Activated naive CD4-positive, alpha-beta T cell treated with anti-CD3 and anti-CD28 coated beads for 36 hours (primary cell): Measurements from ENCODE around the gene POU6F2. TPM values are rescaled to one million over a fixed set of nuclear protein-coding genes. Genes with fewer than 3 reads are reported as not detected.

Experiments used
- CTCF ChIA-PET: fragments of 350-600 bp; sonication (Branson Sonifier 250); formaldehyde crosslinking; loops from one replicate; lab custom pipeline; 2021; ENCODE audit warnings: antibody characterized with exemption; lab: Charles Lee
- DNase-seq: peaks from one replicate; pipeline ENCODE4 v3.0.0-alpha.2; 2020
- H3K27ac Mint-ChIP-seq: one replicate; pipeline ENCODE4 v1.8.0; 2021; ENCODE audit warnings: mild to moderate bottlenecking, mixed read lengths
- H3K27me3 Mint-ChIP-seq: one replicate; pipeline ENCODE4 v1.8.0; 2021; ENCODE audit warnings: low read depth, mixed read lengths
- H3K36me3 Mint-ChIP-seq: one replicate; pipeline ENCODE4 v1.8.0; 2021; ENCODE audit warnings: low read depth, mixed read lengths
- H3K4me1 Mint-ChIP-seq: one replicate; pipeline ENCODE4 v1.8.0; 2021; ENCODE audit warnings: low read depth, mixed read lengths
- H3K4me3 Mint-ChIP-seq: one replicate; pipeline ENCODE4 v1.8.0; 2021; ENCODE audit warnings: mild to moderate bottlenecking, moderate library complexity, mixed read lengths
- H3K9me3 Mint-ChIP-seq: one replicate; pipeline ENCODE4 v1.8.0; 2021; ENCODE audit warnings: mixed read lengths
- intact Hi-C: fragments of 100-400 bp; cut with micrococcal nuclease; formaldehyde crosslinking; loops from one replicate; pipeline ENCODE4 v1.15.1; 2023
- total RNA-seq, 2 experiments: library from RNA; stranded (reverse); gene quantifications; one replicate each; pipeline ENCODE4 v1.2.3, GENCODE V29; 2021

Gene POU6F2
- total RNA-seq, 2 experiments from 2014 or later: not detected

GRCh38 chr7:38950309-38950708 is 27.4 kb upstream of the POU6F2 start:
- Mint-ChIP-seq H3K27ac (no peak overlapping the region), H3K4me1 (no peaks in the 10 kb centered on the region), H3K27me3 (peaks cover 16% of the 10 kb centered on the region), H3K36me3 (no peaks in the 10 kb centered on the region), H3K9me3 (no peaks in the 10 kb centered on the region), H3K4me3 (no peak overlapping the region)
- intact Hi-C loops: no loop called here
- CTCF ChIA-PET: no interaction called here
- DNase-seq: no peak

- Mint-ChIP-seq H3K27ac (no peak overlapping the region), H3K9me3 (no peaks in the 10 kb centered on the region), H3K36me3 (no peaks in the 10 kb centered on the region), H3K27me3 (peaks cover 20% of the 10 kb centered on the region), H3K4me3 (no peak overlapping the region), H3K4me1 (no peaks in the 10 kb centered on the region)
- intact Hi-C loops: no loop called here
- DNase-seq: no peak
- CTCF ChIA-PET: no interaction called here
Observed at GRCh38 chr7:38951213-38951612, 26.5 kb upstream of the POU6F2 start.

GRCh38 chr7:38953227-38953626 is 24.5 kb upstream of the POU6F2 start:
- intact Hi-C loops: no loop called here
- Mint-ChIP-seq H3K36me3 (no peaks in the 10 kb centered on the region), H3K27ac (no peak overlapping the region), H3K27me3 (peaks cover 20% of the 10 kb centered on the region), H3K4me1 (no peaks in the 10 kb centered on the region), H3K9me3 (no peaks in the 10 kb centered on the region), H3K4me3 (no peak overlapping the region)
- DNase-seq: no peak
- CTCF ChIA-PET: no interaction called here

- Mint-ChIP-seq H3K27ac (no peak overlapping the region), H3K9me3 (no peaks in the 10 kb centered on the region), H3K36me3 (no peaks in the 10 kb centered on the region), H3K4me3 (no peak overlapping the region), H3K4me1 (no peaks in the 10 kb centered on the region), H3K27me3 (peaks cover 22% of the 10 kb centered on the region)
- intact Hi-C loops: no loop called here
- CTCF ChIA-PET: no interaction called here
- DNase-seq: no peak
Observed at GRCh38 chr7:38953971-38954370, 23.7 kb upstream of the POU6F2 start.

GRCh38 chr7:38955892-38956291 is 21.8 kb upstream of the POU6F2 start:
- DNase-seq: no peak
- Mint-ChIP-seq H3K4me1 (no peaks in the 10 kb centered on the region), H3K27me3 (peaks cover 28% of the 10 kb centered on the region), H3K9me3 (no peaks in the 10 kb centered on the region), H3K4me3 (no peak overlapping the region), H3K36me3 (no peaks in the 10 kb centered on the region), H3K27ac (no peak overlapping the region)
- CTCF ChIA-PET: no interaction called here
- intact Hi-C loops: no loop called here

GRCh38 chr7:38962028-38962427 is 15.7 kb upstream of the POU6F2 start:
- H3K27me3 Mint-ChIP-seq: peaks cover 9% of the 10 kb centered on the region
- H3K36me3 Mint-ChIP-seq: no peaks in the 10 kb centered on the region
- H3K4me3 Mint-ChIP-seq: no peak overlapping the region
- H3K4me1 Mint-ChIP-seq: no peaks in the 10 kb centered on the region
- peaks cover 7% of the 10 kb centered on the region for H3K9me3 Mint-ChIP-seq
- intact Hi-C loops: no loop called here
- DNase-seq: no peak
- CTCF ChIA-PET: no interaction called here
- H3K27ac Mint-ChIP-seq: no peak overlapping the region

GRCh38 chr7:38964921-38965320 is 12.8 kb upstream of the POU6F2 start:
- intact Hi-C loops: no loop called here
- Mint-ChIP-seq H3K27me3 (no peaks in the 10 kb centered on the region), H3K4me1 (no peaks in the 10 kb centered on the region), H3K36me3 (no peaks in the 10 kb centered on the region), H3K9me3 (peaks cover 7% of the 10 kb centered on the region), H3K4me3 (no peak overlapping the region), H3K27ac (no peak overlapping the region)
- DNase-seq: no peak
- CTCF ChIA-PET: no interaction called here

GRCh38 chr7:38973760-38974159 is 3.9 kb upstream of the POU6F2 start:
- DNase-seq: no peak
- intact Hi-C loops: no loop called here
- Mint-ChIP-seq H3K9me3 (no peaks in the 10 kb centered on the region), H3K4me1 (peaks cover 3% of the 10 kb centered on the region), H3K27me3 (peaks cover 38% of the 10 kb centered on the region), H3K27ac (no peak overlapping the region), H3K36me3 (no peaks in the 10 kb centered on the region), H3K4me3 (no peak overlapping the region)
- CTCF ChIA-PET: no interaction called here

GRCh38 chr7:38975944-38976392 is 1.7 kb upstream of the POU6F2 start:
- intact Hi-C loops: no loop called here
- DNase-seq: no peak
- Mint-ChIP-seq H3K36me3 (no peaks in the 10 kb centered on the region), H3K9me3 (no peaks in the 10 kb centered on the region), H3K4me3 (no peak overlapping the region), H3K4me1 (peaks cover 3% of the 10 kb centered on the region), H3K27ac (no peak overlapping the region), H3K27me3 (peaks cover 39% of the 10 kb centered on the region)
- CTCF ChIA-PET: no interaction called here

GRCh38 chr7:38978491-38978890 is 782 bp downstream of the POU6F2 start:
- H3K9me3 Mint-ChIP-seq: no peaks in the 10 kb centered on the region
- DNase-seq: no peak
- no peaks in the 10 kb centered on the region for H3K36me3 Mint-ChIP-seq
- intact Hi-C loops: no loop called here
- no peak overlapping the region for H3K27ac Mint-ChIP-seq
- CTCF ChIA-PET: no interaction called here
- H3K27me3 Mint-ChIP-seq: peaks cover 42% of the 10 kb centered on the region
- peaks cover 3% of the 10 kb centered on the region for H3K4me1 Mint-ChIP-seq
- H3K4me3 Mint-ChIP-seq: no peak overlapping the region

- Mint-ChIP-seq H3K4me1 (no peaks in the 10 kb centered on the region), H3K4me3 (no peak overlapping the region), H3K27ac (no peak overlapping the region), H3K9me3 (peaks cover 2% of the 10 kb centered on the region), H3K27me3 (peaks cover 16% of the 10 kb centered on the region), H3K36me3 (no peaks in the 10 kb centered on the region)
- intact Hi-C loops: no loop called here
- DNase-seq: no peak
- CTCF ChIA-PET: no interaction called here
Observed at GRCh38 chr7:38992203-38992602, 14.5 kb downstream of the POU6F2 start.

GRCh38 chr7:39001595-39001994 is 23.9 kb downstream of the POU6F2 start:
- CTCF ChIA-PET: no interaction called here
- H3K36me3 Mint-ChIP-seq: no peaks in the 10 kb centered on the region
- DNase-seq: no peak
- no peaks in the 10 kb centered on the region for H3K9me3 Mint-ChIP-seq
- intact Hi-C loops: no loop called here
- H3K4me3 Mint-ChIP-seq: no peak overlapping the region
- H3K27ac Mint-ChIP-seq: no peak overlapping the region
- no peaks in the 10 kb centered on the region for H3K4me1 Mint-ChIP-seq
- peaks cover 2% of the 10 kb centered on the region for H3K27me3 Mint-ChIP-seq

GRCh38 chr7:39002755-39003154 is 25.0 kb downstream of the POU6F2 start:
- Mint-ChIP-seq H3K4me3 (no peak overlapping the region), H3K9me3 (no peaks in the 10 kb centered on the region), H3K36me3 (no peaks in the 10 kb centered on the region), H3K27me3 (no peaks in the 10 kb centered on the region), H3K27ac (no peak overlapping the region), H3K4me1 (no peaks in the 10 kb centered on the region)
- intact Hi-C loops: no loop called here
- CTCF ChIA-PET: no interaction called here
- DNase-seq: no peak

GRCh38 chr7:39005036-39005435 is 27.3 kb downstream of the POU6F2 start:
- Mint-ChIP-seq H3K27me3 (no peaks in the 10 kb centered on the region), H3K36me3 (no peaks in the 10 kb centered on the region), H3K4me3 (no peak overlapping the region), H3K4me1 (no peaks in the 10 kb centered on the region), H3K27ac (no peak overlapping the region), H3K9me3 (no peaks in the 10 kb centered on the region)
- DNase-seq: no peak
- intact Hi-C loops: no loop called here
- CTCF ChIA-PET: no interaction called here
